PC-3 (cell line): Measurements from ENCODE around the gene UBE3C. TPM values are rescaled to one million over a fixed set of nuclear protein-coding genes. Genes with fewer than 3 reads are reported as not detected.

Source experiments
- ATAC-seq: fragments of 200-7000 bp; cut with Tn5 transposase; 2 replicates; pipeline ENCODE4 v1.9.1; 2020; ENCODE audit warnings: mild to moderate bottlenecking, moderate library complexity
- BruUV-seq: library from RNA; stranded (reverse); fragments of 400-500 nt; replicated peaks from 2 replicates; lab custom pipeline; 2021; lab: Mats Ljungman, UMichigan
- CTCF ChIA-PET: fragments of 300-600 bp; sonication (Branson Sonifier 250); formaldehyde crosslinking; loops from one replicate; lab custom pipeline; 2022; ENCODE audit warnings: antibody characterized with exemption; lab: Charles Lee
- POLR2A ChIA-PET: fragments of 300-600 bp; sonication (Branson Sonifier 250); formaldehyde crosslinking; loops from one replicate; lab custom pipeline; 2022; ENCODE audit warnings: antibody characterized with exemption; ENCODE audit not compliant: unreplicated experiment; lab: Charles Lee
- DNase-seq: peaks from one replicate; pipeline ENCODE4 v3.0.0-alpha.2; 2015
- H2AFZ ChIP-seq: fragments of 300-600 bp; sonication (generic); 2 replicates; pipeline ENCODE4 v1.6.0; 2016; ENCODE audit warnings: antibody characterized with exemption, low read length
- H3F3A ChIP-seq: fragments of 300-600 bp; sonication (generic); one replicate; pipeline ENCODE4 v1.6.0; 2017; ENCODE audit warnings: antibody characterized with exemption, low read length, control low read depth, mild to moderate bottlenecking; ENCODE audit not compliant: unreplicated experiment
- H3K27ac ChIP-seq: fragments of 300-600 bp; sonication (generic); 2 replicates; pipeline ENCODE4 v1.5.1; 2016; ENCODE audit warnings: mild to moderate bottlenecking, low read length
- H3K27me3 ChIP-seq: fragments of 300-600 bp; sonication (generic); 2 replicates; pipeline ENCODE4 v1.6.1; 2016; ENCODE audit warnings: low read length, mixed read lengths
- H3K36me3 ChIP-seq: fragments of 300-600 bp; sonication (generic); 2 replicates; pipeline ENCODE4 v1.6.1; 2016; ENCODE audit warnings: low read depth, mixed run types, low read length, mixed read lengths
- H3K4me1 ChIP-seq: fragments of 300-600 bp; sonication (generic); 2 replicates; pipeline ENCODE4 v1.5.1; 2016; ENCODE audit warnings: low read length; ENCODE audit not compliant: insufficient read depth
- H3K4me2 ChIP-seq: fragments of 300-600 bp; sonication (generic); 2 replicates; pipeline ENCODE4 v1.6.0; 2016; ENCODE audit warnings: low read length
- H3K4me3 ChIP-seq: fragments of 300-600 bp; sonication (generic); 2 replicates; pipeline ENCODE4 v1.5.1; 2016; ENCODE audit warnings: mild to moderate bottlenecking, low read length, mixed read lengths
- H3K79me2 ChIP-seq: fragments of 300-600 bp; sonication (generic); 2 replicates; pipeline ENCODE4 v1.6.1; 2017; ENCODE audit warnings: low read length, mixed read lengths
- H3K9ac ChIP-seq: fragments of 300-600 bp; sonication (generic); 2 replicates; pipeline ENCODE4 v1.6.0; 2016; ENCODE audit warnings: mild to moderate bottlenecking, low read length
- H3K9me2 ChIP-seq: fragments of 300-600 bp; sonication (generic); replicated peaks from 2 replicates; pipeline ENCODE4 v1.6.1; 2016; ENCODE audit warnings: mixed run types, low read length, mixed read lengths
- H3K9me3 ChIP-seq: fragments of 300-600 bp; sonication (generic); 2 replicates; pipeline ENCODE4 v1.6.1; 2016; ENCODE audit warnings: low read length, mixed read lengths
- H4K20me1 ChIP-seq: fragments of 300-600 bp; sonication (generic); 2 replicates; pipeline ENCODE4 v1.6.1; 2016; ENCODE audit warnings: low read length, mixed read lengths
- CTCF ChIP-seq: fragments of 300-600 bp; sonication (generic); conservative IDR thresholded peaks from 2 replicates; pipeline ENCODE4 v1.5.1; 2017; ENCODE audit warnings: antibody characterized with exemption, low read depth, mild to moderate bottlenecking, low read length
- EZH2 ChIP-seq: fragments of 300-600 bp; sonication (generic); IDR thresholded peaks from one replicate; pipeline ENCODE4 v1.6.1; 2017; ENCODE audit warnings: antibody characterized with exemption, mild to moderate bottlenecking, low read length; ENCODE audit not compliant: unreplicated experiment
- EZH2phosphoT487 ChIP-seq: fragments of 300-600 bp; sonication (generic); IDR thresholded peaks from 2 replicates; pipeline ENCODE4 v1.6.1; 2018; ENCODE audit warnings: mild to moderate bottlenecking, antibody characterized with exemption, low read length, borderline replicate concordance
- intact Hi-C: fragments of 100-400 bp; cut with micrococcal nuclease; formaldehyde crosslinking; loops from 2 replicates; pipeline ENCODE4 v1.9.0; 2023
- total RNA-seq: library from RNA; depleted of rRNA; stranded (reverse); fragments of >200 nt; gene quantifications from 2 replicates; pipeline ENCODE4 v1.2.3, GENCODE V29; 2014

Gene UBE3C
- total RNA-seq, 1 experiment from 2014 or later, result 86.6 TPM

DNA sequence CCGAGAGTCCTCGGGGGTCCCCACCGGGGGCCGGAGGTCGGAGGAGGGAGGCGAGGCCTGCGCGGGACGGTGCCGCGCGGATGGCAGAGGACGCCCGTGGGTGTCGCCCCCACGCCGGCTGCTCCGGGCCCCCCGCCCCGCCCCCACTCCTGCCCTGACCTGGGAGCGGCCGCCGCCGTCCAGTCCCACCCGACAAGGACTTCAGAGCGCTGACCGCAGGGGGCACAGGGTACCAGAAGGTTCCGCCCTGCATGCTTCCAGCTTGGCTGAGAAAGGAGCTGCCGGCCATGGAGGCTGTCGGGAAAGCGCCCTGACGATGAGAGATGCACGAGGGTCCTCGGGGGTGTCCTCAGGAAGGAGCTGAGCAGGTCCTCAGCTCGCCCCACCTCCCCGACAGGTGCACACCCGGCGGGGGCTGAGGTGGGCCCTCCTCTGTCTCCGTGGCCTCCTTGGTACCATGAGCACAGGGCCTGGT, 141.1 kb downstream of the UBE3C start:
- POLR2A ChIA-PET, result no interaction called here
- BruUV-seq, result no TSS peak

GRCh38 chr7:157280216-157280841, 141.6 kb downstream of the UBE3C start:
- peaks cover 40% of the 10 kb centered on the region for H3K4me1 ChIP-seq
- H3K27me3 ChIP-seq, result no peaks in the 10 kb centered on the region
- H3K4me3 ChIP-seq, result no peak overlapping the region
- H3K9me3 ChIP-seq, result no peaks in the 10 kb centered on the region
- no peaks in the 10 kb centered on the region for H3F3A ChIP-seq
- H3K9me2 ChIP-seq, result no peaks in the 10 kb centered on the region
- intact Hi-C loops, result no loop called here
- H3K79me2 ChIP-seq, result peaks cover 12% of the 10 kb centered on the region; the same call in 1 of the 2 replicates
- no peak overlapping the region for H2AFZ ChIP-seq
- ATAC-seq (no peak), DNase-seq (no peak)
- no peak overlapping the region for H3K9ac ChIP-seq
- H3K4me2 ChIP-seq, result no peak overlapping the region
- TSS peak; percentile 35 for BruUV-seq
- TF ChIP-seq CTCF (no peak), EZH2phosphoT487 (no peak), EZH2 (no peak)
- H3K27ac ChIP-seq, result no peak overlapping the region
- H4K20me1 ChIP-seq, result no peaks in the 10 kb centered on the region
- POLR2A ChIA-PET, result no interaction called here
- CTCF ChIA-PET, result no interaction called here
- no peaks in the 10 kb centered on the region for H3K36me3 ChIP-seq

More for the DNA sequence above, 141.1 kb downstream of the UBE3C start:
- Histone ChIP-seq H3K9me3 (no peaks in the 10 kb centered on the region), H3F3A (no peaks in the 10 kb centered on the region), H3K9me2 (no peaks in the 10 kb centered on the region), H3K4me3 (peak overlapping the region; percentile 55), H2AFZ (0 out of 2 replicates have a peak overlapping the region, but pooled peaks have one; percentile 73), H3K9ac (peak overlapping the region; percentile 80), H4K20me1 (no peaks in the 10 kb centered on the region), H3K4me1 (peaks cover 40% of the 10 kb centered on the region), H3K27ac (peak overlapping the region; percentile 44), H3K36me3 (no peaks in the 10 kb centered on the region), H3K79me2 (peaks cover 12% of the 10 kb centered on the region; the same call in 1 of the 2 replicates), H3K27me3 (no peaks in the 10 kb centered on the region), H3K4me2 (peak overlapping the region; percentile 82)
- TF ChIP-seq EZH2, result no peak
- no peak for TF ChIP-seq CTCF
- no peak for TF ChIP-seq EZH2phosphoT487
- DNase-seq, result no peak
- no peak for ATAC-seq
- intact Hi-C loops, result loop anchor here (10.0 kb wide), 1 partner anchor 325 kb away; no protein-coding TSS in a partner anchor
- CTCF ChIA-PET, result no interaction called here
